Stimulated activated CD8-positive, alpha-beta memory T cell treated with anti-CD3 and anti-CD28 coated beads, Interleukin-4, amount 100 ng/mL, for 24 hours (primary cell): Measurements from ENCODE around the gene HPSE2.
"Not testable (repeated sequence)": the region's sequence is repeated elsewhere in the genome, so short reads cannot be mapped to it uniquely, and the experiment has no call there.

ENCODE experiments used
- DNase-seq: peaks from one replicate; pipeline ENCODE4 v3.0.0-alpha.2; 2020; ENCODE audit warnings: low read depth

Gene HPSE2

GRCh38 chr10:98563811-98564210, 671.8 kb downstream of the HPSE2 start:
- no peak for DNase-seq

GRCh38 chr10:98560565-98560964, 675.1 kb downstream of the HPSE2 start:
- no peak for DNase-seq

- no peak for DNase-seq
Observed at GRCh38 chr10:98556061-98556460, 679.6 kb downstream of the HPSE2 start.

- DNase-seq: no peak
Observed at GRCh38 chr10:98555021-98555619, 680.5 kb downstream of the HPSE2 start.

- DNase-seq: not testable (repeated sequence)
Observed at GRCh38 chr10:98541561-98541960, 694.1 kb downstream of the HPSE2 start.

- DNase-seq: no peak
Observed at GRCh38 chr10:98539578-98539977, 696.1 kb downstream of the HPSE2 start.

- no peak for DNase-seq
Observed at GRCh38 chr10:98538472-98538871, 697.2 kb downstream of the HPSE2 start.

- no peak for DNase-seq
Observed at GRCh38 chr10:98536551-98536950, 699.1 kb downstream of the HPSE2 start.

GRCh38 chr10:98533746-98534445, 701.8 kb downstream of the HPSE2 start:
- no peak for DNase-seq

- DNase-seq: no peak
Observed at GRCh38 chr10:98533241-98533640, 702.4 kb downstream of the HPSE2 start.

- DNase-seq: no peak
Observed at GRCh38 chr10:98528805-98529183, 706.9 kb downstream of the HPSE2 start.

- DNase-seq: no peak
Observed at GRCh38 chr10:98528166-98528804, 707.4 kb downstream of the HPSE2 start.

GRCh38 chr10:98525969-98526368, 709.7 kb downstream of the HPSE2 start:
- DNase-seq: no peak

- no peak for DNase-seq
Observed at GRCh38 chr10:98524124-98524523, 711.5 kb downstream of the HPSE2 start.

GRCh38 chr10:98519841-98520240, 715.8 kb downstream of the HPSE2 start:
- no peak for DNase-seq

- DNase-seq: no peak
Observed at GRCh38 chr10:98517672-98518071, 718.0 kb downstream of the HPSE2 start.

- no peak for DNase-seq
Observed at GRCh38 chr10:98516352-98516751, 719.3 kb downstream of the HPSE2 start.

- no peak for DNase-seq
Observed at GRCh38 chr10:98513704-98514103, 721.9 kb downstream of the HPSE2 start.

GRCh38 chr10:98511876-98512275, 723.8 kb downstream of the HPSE2 start:
- no peak for DNase-seq

- no peak for DNase-seq
Observed at GRCh38 chr10:98510412-98510995, 725.1 kb downstream of the HPSE2 start.

- DNase-seq: no peak
Observed at GRCh38 chr10:98509745-98510144, 725.9 kb downstream of the HPSE2 start.

- DNase-seq: not testable (repeated sequence)
Observed at GRCh38 chr10:98502535-98502934, 733.1 kb downstream of the HPSE2 start.

GRCh38 chr10:98492763-98493162, 742.9 kb downstream of the HPSE2 start:
- no peak for DNase-seq
